ENCODE measurements around the gene ARL1. TPM values are rescaled to one million over a fixed set of nuclear protein-coding genes. Genes with fewer than 3 reads are reported as not detected.

Gene ARL1
- total and polyA plus RNA-seq, 10 of the 15 experiments (the other 5 are each of a cell fraction or from before 2014, with no cell fraction given): 28.5 to 95.0 (median 65.7) TPM

GRCh38 chr12:101375573-101375972, 32.0 kb downstream of the ARL1 start:
- in situ Hi-C loops (cut with MboI) (no loop called here), intact Hi-C loops (cut with micrococcal nuclease; ENCODE audit: unreplicated experiment) (no loop called here)
- TF ChIP-seq NFIC (IDR thresholded peaks at IDR 0.05; ENCODE audit: low read depth, low read length): peak; percentile 44; the same call in 1 of the 2 replicates
- 0 out of 2 replicates have a peak, but pooled peaks have one; percentile 22 for TF ChIP-seq TCF7 (IDR thresholded peaks at IDR 0.05; ENCODE audit: borderline replicate concordance)
- no peak for TF ChIP-seq ELK1 (IDR thresholded peaks at IDR 0.05; ENCODE audit: low read depth, low read length)
- no peak for TF ChIP-seq SKIL (IDR thresholded peaks at IDR 0.05; ENCODE audit: low read depth, poor library complexity, severe bottlenecking)
- TF ChIP-seq RAD21 (IDR thresholded peaks at IDR 0.05; ENCODE audit: insufficient read depth, low read depth, low read length): no peak
- no peak for TF ChIP-seq SIX5 (IDR thresholded peaks at IDR 0.05; ENCODE audit: low read depth, low read length, severe bottlenecking)
- no peak for TF ChIP-seq POLR2A (IDR thresholded peaks at IDR 0.05; ENCODE audit: low read depth, low read length)
- TF ChIP-seq NRF1 (conservative IDR thresholded peaks at IDR 0.05; ENCODE audit: low read depth, low read length): no peak
- peak; percentile 67 for TF ChIP-seq JUNB (IDR thresholded peaks at IDR 0.05)
- H2AFZ ChIP-seq (ENCODE audit: control insufficient read depth, low read depth, low read length): no peak overlapping the region
- H3K4me3 ChIP-seq: no peak overlapping the region
- H3K27ac ChIP-seq (ENCODE audit: control insufficient read depth, insufficient read depth): no peak overlapping the region
- no peaks in the 10 kb centered on the region for H3K27me3 ChIP-seq (replicated peaks in 1 of 2; ENCODE audit: control insufficient read depth in 2 of 2, insufficient read depth in 2 of 2, low read length in 1 of 2)
- no peaks in the 10 kb centered on the region for H3K4me1 ChIP-seq (ENCODE audit: control insufficient read depth, insufficient read depth, low read length)
- ATAC-seq (no peak), DNase-seq (ENCODE audit: low read depth, low spot score) (no peak), FAIRE-seq (no peak)
- 9% methylated on average over 5 of the region's 5 CpGs for WGBS (ENCODE audit: insufficient coverage, insufficient replicate concordance, low lambda C conversion rate, missing lambda C conversion rate)
- no peak overlapping the region for H3K9ac ChIP-seq (ENCODE audit: control insufficient read depth, insufficient read depth, low read length)
- ChIA-PET POLR2A (no interaction called here), RAD21 (ENCODE audit: unreplicated experiment) (no interaction called here), CTCF (interaction anchor here (0.7 kb wide), 1 partner anchor 262 kb away, joined by 3 read pairs; no protein-coding TSS in a partner anchor), SMC1A (ENCODE audit: uncharacterized antibody, unreplicated experiment) (no interaction called here)
- H3K4me2 ChIP-seq (ENCODE audit: control insufficient read depth, insufficient read depth): no peak overlapping the region
- H3K36me3 ChIP-seq (ENCODE audit: control insufficient read depth in 2 of 2, insufficient read depth in 2 of 2, low read length in 1 of 2): peaks cover 7 to 31% of the 10 kb centered on the region in 2 experiments
- no peaks in the 10 kb centered on the region for H3K79me2 ChIP-seq (ENCODE audit: control insufficient read depth, insufficient read depth, low read length)
- no peaks in the 10 kb centered on the region for H4K20me1 ChIP-seq (ENCODE audit: control insufficient read depth, insufficient read depth)
- no peaks in the 10 kb centered on the region for H3K9me3 ChIP-seq (replicated peaks; ENCODE audit: control insufficient read depth, insufficient read depth, low read length)
- BruUV-seq (replicated peaks): no TSS peak

Measured in GM12878 (cell line).